Right cardiac atrium (tissue), 5 donors: ENCODE results near the gene VSTM2L. TPM values are rescaled to one million over a fixed set of nuclear protein-coding genes. Genes with fewer than 3 reads are reported as not detected.

ENCODE experiments used
- ATAC-seq, 2 donors: fragments of 200-7000 bp; cut with Tn5 transposase; one replicate each; pipeline versions ENCODE4 v1.8.0 to v1.9.1; 2020; ENCODE audit warnings: moderate library complexity in 2 of 2, mild to moderate bottlenecking in 1 of 2
- DNase-seq, 3 donors: peaks; one replicate each; pipeline ENCODE4 v3.0.0-alpha.2; 2020
- H3K27ac ChIP-seq: one replicate; pipeline ENCODE4 v1.5.1; 2013; ENCODE audit warnings: mild to moderate bottlenecking, low read length, control low read depth, moderate library complexity
- H3K27me3 ChIP-seq: one replicate; pipeline ENCODE4 v1.6.1; 2013; ENCODE audit not compliant: control insufficient read depth, insufficient read depth
- H3K4me1 ChIP-seq: one replicate; pipeline ENCODE4 v1.6.1; 2013; ENCODE audit warnings: low read length; ENCODE audit not compliant: control insufficient read depth, insufficient read depth
- H3K4me3 ChIP-seq: one replicate; pipeline ENCODE4 v1.5.1; 2013; ENCODE audit warnings: low read length, control low read depth
- H3K9me3 ChIP-seq: one replicate; pipeline ENCODE4 v1.6.1; 2013; ENCODE audit warnings: low read length; ENCODE audit not compliant: control insufficient read depth
- WGBS: extraction: QIAGEN DNeasy Blood & Tissue Kit; methylation state at CpG from one replicate; pipeline ENCODE4 v1.1.7; 2013; 5-methylcytosine and 5-hydroxymethylcytosine counted together
- intact Hi-C, 4 donors: fragments of 100-400 bp; cut with DNase I; formaldehyde crosslinking; loops; one replicate each; pipeline versions ENCODE4 v1.11.0 to v1.14.0; 2022 to 2023
- polyA plus RNA-seq: library from polyadenylated mRNA; stranded (reverse); fragments of 200-250 nt; gene quantifications from one replicate; pipeline ENCODE4 v1.2.3, GENCODE V29; 2013
- total RNA-seq, 4 donors: library from RNA; stranded (reverse); fragmentation: NEBNext Ultra II Directional; extraction: Animal tissue kit (Norgen Biotek cat#: 25700); gene quantifications; one replicate each; pipeline ENCODE4 v1.2.1, GENCODE V29; 2021
- donor health status: healthy with polysubstance abuse.
- donor health status: DM: no; HTN: yes; CAD: no.
- donor health status: DM: no; HTN: no; CAD: no.
- donor health status: DM: no; HTN: yes; CAD: no; lungs with severe emphysema.
- donor health status: DM: yes; HTN: yes; CAD: no.

The VSTM2L gene
- total and polyA plus RNA-seq, 5 donors, result 120 to 164 (median 124) TPM

DNA sequence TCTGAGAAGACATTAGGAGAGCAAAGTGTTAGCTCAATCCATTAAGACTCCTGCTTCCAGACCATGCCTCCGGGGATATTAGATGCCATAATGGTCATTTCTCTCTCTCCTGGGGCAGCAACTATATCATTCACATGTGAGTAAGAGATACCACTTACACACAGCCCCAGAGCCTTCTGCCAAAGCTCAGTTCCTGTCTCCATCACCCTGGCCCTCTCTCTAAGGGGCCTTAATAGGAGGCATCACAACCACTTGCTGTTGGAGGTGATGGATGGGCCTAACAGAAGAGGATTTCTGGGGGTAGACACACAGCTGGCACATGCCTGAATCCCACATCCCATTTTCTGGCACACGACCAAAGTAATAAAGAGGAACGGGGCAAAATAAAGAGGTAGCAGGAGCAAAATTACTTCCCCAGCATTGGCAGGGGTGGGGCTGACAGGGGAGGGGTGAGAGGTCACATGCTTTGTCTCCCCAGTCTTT lies 34.0 kb upstream of the VSTM2L start:
- ATAC-seq, result no peak
- DNase-seq, result no peak
- intact Hi-C loops, result no loop called here
- H3K4me1 ChIP-seq, result no peaks in the 10 kb centered on the region
- no peak overlapping the region for H3K4me3 ChIP-seq
- H3K27me3 ChIP-seq, result no peaks in the 10 kb centered on the region
- no peaks in the 10 kb centered on the region for H3K9me3 ChIP-seq
- H3K27ac ChIP-seq, result no peak overlapping the region
- WGBS, result 77% methylated on average over 3 of the region's 3 CpGs

DNA sequence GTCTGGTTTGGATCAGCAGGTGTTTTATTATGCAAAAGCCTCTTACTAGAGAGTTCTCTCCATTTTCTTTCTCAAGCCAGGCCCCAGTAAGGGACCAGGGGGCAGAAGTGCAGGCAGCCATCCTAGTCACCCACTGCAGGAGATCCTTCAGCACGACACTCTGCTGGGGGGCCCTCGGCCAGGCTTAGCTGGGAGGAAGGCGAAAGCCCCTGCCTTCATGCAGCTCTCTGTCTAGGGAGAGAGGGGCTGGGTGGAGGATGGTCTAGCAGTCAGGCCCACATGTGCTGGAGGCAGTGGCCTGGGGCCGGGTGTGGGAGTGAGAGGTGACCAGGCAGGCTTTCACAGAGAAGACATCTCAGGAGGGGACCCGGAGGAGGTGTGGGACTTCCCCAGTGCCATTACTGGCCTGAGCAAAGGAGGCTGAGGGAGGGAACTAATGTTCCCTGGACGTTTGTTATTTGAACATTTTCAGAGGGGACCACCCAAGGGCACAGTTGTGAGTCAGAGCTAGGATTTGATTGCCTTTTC lies 33.5 kb upstream of the VSTM2L start:
- no peak overlapping the region for H3K4me3 ChIP-seq
- H3K4me1 ChIP-seq, result no peaks in the 10 kb centered on the region
- intact Hi-C loops, result no loop called here
- no peak overlapping the region for H3K27ac ChIP-seq
- DNase-seq (no peak), ATAC-seq (no peak)
- no peaks in the 10 kb centered on the region for H3K27me3 ChIP-seq
- H3K9me3 ChIP-seq, result no peaks in the 10 kb centered on the region
- 84% methylated on average over 6 of the region's 6 CpGs for WGBS

DNA sequence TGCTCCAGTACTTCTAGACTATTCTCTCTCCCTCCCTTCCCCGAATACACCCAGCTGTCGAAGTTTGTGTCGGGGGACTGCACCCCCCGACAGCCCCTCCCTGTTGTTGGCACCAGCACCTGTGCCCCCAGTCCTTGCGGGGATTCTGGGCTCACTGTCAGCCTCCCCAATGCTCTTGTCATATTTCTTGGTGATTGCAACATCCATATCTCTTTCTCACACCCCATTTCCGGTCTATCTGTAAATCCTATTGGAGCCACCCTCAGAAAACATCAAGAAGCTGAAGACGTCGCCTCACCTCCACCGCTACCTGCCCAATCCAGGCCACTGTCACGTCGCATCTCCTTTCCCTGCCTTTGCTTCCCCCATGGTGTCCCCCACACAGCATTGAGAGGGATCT lies 32.6 kb upstream of the VSTM2L start:
- H3K27ac ChIP-seq, result no peak overlapping the region
- H3K4me3 ChIP-seq, result no peak overlapping the region
- ATAC-seq (no peak), DNase-seq (no peak)
- 83% methylated on average over 11 of the region's 11 CpGs for WGBS
- H3K4me1 ChIP-seq, result no peaks in the 10 kb centered on the region
- no peaks in the 10 kb centered on the region for H3K27me3 ChIP-seq
- intact Hi-C loops, result no loop called here
- no peaks in the 10 kb centered on the region for H3K9me3 ChIP-seq

DNA sequence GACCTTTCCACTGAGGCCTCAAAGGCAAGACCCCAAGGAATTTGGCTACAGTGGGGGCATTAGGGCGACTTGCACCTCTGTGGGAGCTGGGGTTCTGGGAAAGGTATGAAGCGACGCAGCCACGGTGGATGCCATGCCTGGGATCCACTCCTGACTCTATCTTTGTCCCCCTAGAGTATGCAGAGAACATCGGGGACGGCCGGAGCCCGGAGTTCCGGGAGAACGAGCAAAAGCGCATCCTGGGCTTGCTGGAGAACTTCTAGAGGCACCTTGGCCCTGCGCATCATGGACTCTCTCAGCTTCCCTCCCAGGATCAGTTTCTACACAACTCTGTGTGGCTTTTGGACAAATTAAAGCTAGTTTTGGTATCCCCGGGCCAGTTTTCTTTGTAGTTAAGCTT lies 31.2 kb upstream of the VSTM2L start:
- Histone ChIP-seq H3K27me3 (no peaks in the 10 kb centered on the region), H3K9me3 (no peaks in the 10 kb centered on the region), H3K27ac (no peak overlapping the region), H3K4me3 (no peak overlapping the region), H3K4me1 (no peaks in the 10 kb centered on the region)
- WGBS, result 96% methylated on average over 13 of the region's 13 CpGs
- no peak for DNase-seq
- intact Hi-C loops, result no loop called here
- ATAC-seq, result no peak

DNA sequence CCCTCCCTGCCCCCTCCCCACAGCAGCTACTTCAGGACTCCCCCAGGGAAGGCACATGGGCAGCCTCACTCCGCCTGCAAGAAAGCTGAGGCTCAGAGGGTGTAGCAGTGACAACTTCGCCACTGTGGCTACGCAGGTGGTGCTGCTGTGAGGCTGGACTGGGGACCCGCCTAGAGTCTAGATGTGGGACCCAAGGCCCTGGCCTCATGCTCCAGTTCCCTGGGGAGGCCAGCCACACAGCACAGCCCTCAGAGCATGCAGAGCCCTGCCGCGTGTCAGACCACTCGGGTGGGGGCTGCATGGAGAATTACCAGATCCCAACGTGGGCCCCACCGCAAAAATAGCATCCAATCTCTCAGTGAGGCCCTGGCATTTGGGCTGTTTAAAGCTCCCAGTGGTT lies 30.8 kb upstream of the VSTM2L start:
- DNase-seq (no peak), ATAC-seq (no peak)
- Histone ChIP-seq H3K27ac (no peak overlapping the region), H3K4me1 (no peaks in the 10 kb centered on the region), H3K4me3 (no peak overlapping the region), H3K9me3 (no peaks in the 10 kb centered on the region), H3K27me3 (no peaks in the 10 kb centered on the region)
- 91% methylated on average over 9 of the region's 9 CpGs for WGBS
- intact Hi-C loops, result no loop called here

DNA sequence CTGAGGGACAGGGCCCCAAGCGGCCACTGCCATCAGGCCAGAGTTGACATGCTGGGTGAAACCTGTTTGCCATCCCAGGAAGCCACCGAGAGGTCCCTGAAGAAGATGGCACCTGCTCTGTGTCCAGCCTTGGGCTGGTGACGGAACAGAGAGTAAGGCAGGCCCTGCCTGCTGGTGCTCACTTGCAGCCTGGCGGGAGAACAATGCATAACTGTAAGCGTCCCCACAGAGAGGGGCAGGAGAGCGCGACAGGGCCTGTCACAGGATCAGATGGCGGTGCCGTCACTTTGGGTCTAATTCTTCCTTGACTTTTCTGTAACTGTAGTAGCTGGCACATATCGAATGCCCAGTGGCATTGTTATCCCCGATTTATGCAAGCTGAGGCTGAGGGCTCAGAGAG lies 29.0 kb upstream of the VSTM2L start:
- H3K9me3 ChIP-seq, result no peaks in the 10 kb centered on the region
- 95% methylated on average over 11 of the region's 11 CpGs for WGBS
- intact Hi-C loops, result no loop called here
- DNase-seq (no peak), ATAC-seq (no peak)
- no peaks in the 10 kb centered on the region for H3K4me1 ChIP-seq
- H3K27me3 ChIP-seq, result no peaks in the 10 kb centered on the region
- no peak overlapping the region for H3K27ac ChIP-seq
- no peak overlapping the region for H3K4me3 ChIP-seq

DNA sequence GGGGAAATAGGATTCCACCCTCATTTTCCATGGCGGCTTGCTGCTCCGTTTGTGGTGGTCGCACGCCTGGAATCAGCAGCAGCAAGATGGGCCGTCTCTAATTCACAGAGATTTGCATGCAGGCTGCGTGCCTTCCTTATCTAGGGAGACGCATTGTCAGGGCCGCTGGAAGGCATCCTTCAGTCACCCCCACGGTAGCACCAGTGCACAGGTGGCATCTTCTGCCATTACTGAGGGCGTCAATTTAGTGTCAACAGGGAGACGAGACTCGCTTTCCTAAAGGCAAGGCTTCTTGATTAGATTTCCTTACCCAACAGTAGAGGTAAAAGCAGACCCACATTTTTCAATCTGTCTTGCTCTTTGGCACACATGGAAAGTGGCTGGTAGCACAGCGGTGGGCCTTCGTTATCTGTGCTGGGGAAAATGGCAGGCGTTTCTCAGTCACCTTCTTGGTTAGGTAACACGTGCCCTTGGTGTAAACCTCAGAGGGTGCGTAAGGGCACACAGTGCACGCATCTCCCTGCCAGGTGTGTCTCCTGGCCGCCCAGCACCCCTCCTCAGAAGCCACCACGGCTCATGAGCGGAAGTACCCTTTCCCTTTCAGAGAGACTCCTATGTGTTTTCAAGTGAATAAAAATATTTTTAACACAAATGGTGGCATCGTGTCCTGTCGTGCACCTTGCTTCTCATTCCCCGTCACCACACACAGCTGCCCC lies 27.3 kb upstream of the VSTM2L start:
- DNase-seq, result no peak
- Histone ChIP-seq H3K27me3 (no peaks in the 10 kb centered on the region), H3K4me1 (no peaks in the 10 kb centered on the region), H3K27ac (no peak overlapping the region), H3K4me3 (no peak overlapping the region), H3K9me3 (no peaks in the 10 kb centered on the region)
- 86% methylated on average over 24 of the region's 24 CpGs for WGBS
- intact Hi-C loops, result no loop called here
- no peak for ATAC-seq

DNA sequence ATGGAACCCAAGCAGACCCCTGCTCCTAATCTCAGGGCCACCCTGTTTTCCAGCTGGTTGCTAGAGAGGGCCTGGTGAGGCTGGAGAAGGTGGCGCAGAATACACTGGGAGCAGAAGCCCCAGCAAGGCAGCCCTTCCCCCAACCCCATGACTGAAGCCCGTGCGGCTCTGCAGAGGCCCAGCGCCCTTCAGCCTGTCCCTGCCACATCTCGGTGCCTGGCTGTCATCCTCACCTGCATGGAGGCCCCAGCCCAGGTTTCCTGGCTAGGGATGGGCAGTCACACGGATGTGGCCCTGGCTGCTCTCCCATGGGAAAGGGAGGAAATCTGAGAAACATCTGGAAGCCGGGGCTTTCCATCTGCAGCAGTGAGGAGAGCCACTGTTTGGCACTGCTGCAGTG lies 26.1 kb upstream of the VSTM2L start:
- no peaks in the 10 kb centered on the region for H3K27me3 ChIP-seq
- 70% methylated on average over 7 of the region's 7 CpGs for WGBS
- H3K4me1 ChIP-seq, result no peaks in the 10 kb centered on the region
- intact Hi-C loops, result no loop called here
- no peak overlapping the region for H3K4me3 ChIP-seq
- H3K27ac ChIP-seq, result no peak overlapping the region
- DNase-seq, result no peak
- no peaks in the 10 kb centered on the region for H3K9me3 ChIP-seq
- no peak for ATAC-seq

DNA sequence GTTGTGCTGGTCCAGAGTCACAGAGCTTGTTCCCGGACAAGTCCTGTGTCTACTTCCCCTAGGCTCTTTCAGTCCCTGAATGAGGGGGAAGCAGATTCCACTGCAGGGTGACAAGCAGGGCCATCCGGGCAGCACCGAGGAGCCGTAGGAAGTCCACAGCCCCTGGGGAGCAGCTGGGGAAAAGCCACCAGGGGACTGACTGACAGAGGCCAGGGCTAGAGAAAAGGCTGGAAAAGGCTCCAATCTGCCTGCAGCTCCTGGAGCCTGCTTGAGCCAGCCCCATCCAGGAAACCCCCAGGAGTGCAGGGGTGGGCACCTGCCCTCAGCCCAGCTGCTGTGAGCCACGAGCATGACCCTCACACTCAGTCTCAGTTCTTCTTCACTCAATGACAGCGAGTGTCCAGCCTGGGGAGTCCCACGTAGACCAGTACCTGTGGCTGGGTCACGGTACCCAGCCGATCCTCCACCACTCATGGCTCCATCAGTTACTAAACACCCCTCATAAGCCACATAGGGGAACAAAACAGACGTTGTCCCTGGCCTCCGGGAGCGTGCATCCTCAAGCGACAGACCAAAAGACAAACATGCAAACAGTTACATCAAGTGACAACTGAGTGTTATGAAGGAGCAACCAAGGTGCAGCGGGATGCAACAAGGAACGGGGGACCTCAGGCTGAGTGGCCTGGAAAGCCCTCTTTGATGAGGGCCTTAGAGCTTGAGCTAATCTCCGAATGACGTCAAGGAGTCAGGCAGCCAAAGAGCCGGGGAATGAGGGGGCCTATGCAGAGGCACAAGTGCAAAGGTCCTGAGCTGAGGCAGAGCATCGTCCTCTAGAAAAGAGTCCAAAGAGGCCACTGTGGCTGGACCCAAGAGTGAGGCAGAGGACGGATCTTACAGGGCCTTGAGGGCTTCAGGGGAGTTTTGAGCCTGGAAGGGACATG lies 24.8 kb upstream of the VSTM2L start:
- peak in 1 of 3 donors; percentile 34 for DNase-seq
- H3K4me1 ChIP-seq, result no peaks in the 10 kb centered on the region
- H3K27ac ChIP-seq, result no peak overlapping the region
- 67% methylated on average over 20 of the region's 20 CpGs for WGBS
- no peak overlapping the region for H3K4me3 ChIP-seq
- no peaks in the 10 kb centered on the region for H3K9me3 ChIP-seq
- no peaks in the 10 kb centered on the region for H3K27me3 ChIP-seq
- no peak for ATAC-seq
- intact Hi-C loops, result no loop called here

DNA sequence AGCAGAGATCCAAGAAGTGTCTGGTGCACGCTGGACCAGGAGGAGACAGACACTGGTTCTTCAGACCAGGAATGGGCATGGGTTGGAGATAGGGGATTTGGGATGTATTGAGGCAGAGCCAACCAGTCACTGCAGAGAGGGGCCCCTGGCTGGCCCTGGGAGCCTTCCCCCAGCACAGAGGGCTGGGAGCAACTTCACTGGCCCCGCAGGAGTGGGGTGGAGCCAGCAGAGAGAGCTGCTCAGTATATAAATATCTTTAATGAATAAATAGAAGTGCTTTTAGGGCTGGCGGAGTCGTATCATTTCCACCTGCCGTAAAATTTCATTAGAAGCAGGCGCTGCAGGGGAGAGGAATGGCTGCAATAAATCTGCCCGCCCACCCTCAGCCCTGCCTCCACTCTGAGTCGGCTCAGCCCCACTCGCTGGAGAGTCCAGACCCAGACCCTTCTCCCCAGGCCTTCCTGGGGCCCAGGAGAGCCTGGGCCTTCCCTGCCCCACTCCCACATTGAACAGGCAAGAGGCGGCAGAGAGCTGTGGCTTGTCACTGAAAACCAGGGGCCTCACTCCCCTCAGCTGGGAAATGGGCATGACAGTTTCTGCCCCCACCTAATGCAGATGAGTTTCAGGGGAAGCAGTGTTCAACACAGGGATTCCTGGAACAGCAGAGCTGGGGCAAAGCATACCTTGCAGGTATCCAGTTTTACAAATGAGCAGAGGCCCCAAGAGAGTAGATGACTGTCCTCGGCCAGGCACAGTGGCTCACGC lies 23.9 kb upstream of the VSTM2L start:
- Histone ChIP-seq H3K4me1 (no peaks in the 10 kb centered on the region), H3K27me3 (no peaks in the 10 kb centered on the region), H3K4me3 (no peak overlapping the region), H3K9me3 (no peaks in the 10 kb centered on the region), H3K27ac (no peak overlapping the region)
- ATAC-seq (no peak), DNase-seq (no peak)
- 72% methylated on average over 12 of the region's 12 CpGs for WGBS
- intact Hi-C loops, result no loop called here
